ENCODE data around the gene IBA57. TPM values are rescaled to one million over a fixed set of nuclear protein-coding genes. Genes with fewer than 3 reads are reported as not detected.

IBA57 gene
- 3.2 TPM for polyA plus RNA-seq (2012; ENCODE audit: low read depth, missing spikeins)

GRCh38 chr1:228165372-228166169, at the start of gene IBA57:
IBA57 (plus strand) TSS chr1:228165804; CDS start chr1:228165817, 13 bp downstream.
- FAIRE-seq (peak; percentile 100), DNase-seq (ENCODE audit: insufficient read length, low spot score) (peak; percentile 98)
- peak; percentile 88 for TF ChIP-seq POLR2A (IDR thresholded peaks at IDR 0.05; ENCODE audit: low read depth, low read length)
- no peak; the same call in 1 of the 2 replicates for TF ChIP-seq POU2F2 (IDR thresholded peaks at IDR 0.05; ENCODE audit: low read depth, low read length)
- peak; percentile 91 for TF ChIP-seq POLR2AphosphoS5 (IDR thresholded peaks at IDR 0.05; ENCODE audit: low read depth, low read length)
- TF ChIP-seq PAX5 (IDR thresholded peaks at IDR 0.05; ENCODE audit: insufficient read depth, low read length, severe bottlenecking): peak; percentile 21
- 0 out of 2 replicates have a peak, but pooled peaks have one; percentile 8 for TF ChIP-seq SPI1 (IDR thresholded peaks at IDR 0.05; ENCODE audit: low read depth, low read length)
- TF ChIP-seq TAF1 (IDR thresholded peaks at IDR 0.05; ENCODE audit: low read depth, low read length): peak; percentile 94

GRCh38 chr1:228117335-228117734, 48.3 kb upstream of the IBA57 start:
- FAIRE-seq (no peak), DNase-seq (ENCODE audit: insufficient read length, low spot score) (no peak)
- TF ChIP-seq PAX5 (IDR thresholded peaks at IDR 0.05; ENCODE audit: insufficient read depth, low read length, severe bottlenecking) (no peak), POLR2AphosphoS5 (IDR thresholded peaks at IDR 0.05; ENCODE audit: low read depth, low read length) (no peak), TAF1 (IDR thresholded peaks at IDR 0.05; ENCODE audit: low read depth, low read length) (no peak), POLR2A (IDR thresholded peaks at IDR 0.05; ENCODE audit: low read depth, low read length) (no peak), SPI1 (IDR thresholded peaks at IDR 0.05; ENCODE audit: low read depth, low read length) (no peak)

- TF ChIP-seq POLR2AphosphoS5 (IDR thresholded peaks at IDR 0.05; ENCODE audit: low read depth, low read length): no peak
- no peak for TF ChIP-seq SPI1 (IDR thresholded peaks at IDR 0.05; ENCODE audit: low read depth, low read length)
- no peak for TF ChIP-seq POLR2A (IDR thresholded peaks at IDR 0.05; ENCODE audit: low read depth, low read length)
- no peak for TF ChIP-seq TAF1 (IDR thresholded peaks at IDR 0.05; ENCODE audit: low read depth, low read length)
- no peak for FAIRE-seq
- DNase-seq (ENCODE audit: insufficient read length, low spot score): no peak
Observed at GRCh38 chr1:228118040-228118439, 47.6 kb upstream of the IBA57 start.

- TF ChIP-seq PAX5 (IDR thresholded peaks at IDR 0.05; ENCODE audit: insufficient read depth, low read length, severe bottlenecking) (no peak), TAF1 (IDR thresholded peaks at IDR 0.05; ENCODE audit: low read depth, low read length) (no peak), POLR2AphosphoS5 (IDR thresholded peaks at IDR 0.05; ENCODE audit: low read depth, low read length) (no peak), SPI1 (IDR thresholded peaks at IDR 0.05; ENCODE audit: low read depth, low read length) (no peak), POLR2A (IDR thresholded peaks at IDR 0.05; ENCODE audit: low read depth, low read length) (no peak), POU2F2 (IDR thresholded peaks at IDR 0.05; ENCODE audit: low read depth, low read length) (no peak)
- FAIRE-seq: no peak
Observed at GRCh38 chr1:228120351-228120750, 45.3 kb upstream of the IBA57 start.

GRCh38 chr1:228120857-228121489, 44.6 kb upstream of the IBA57 start:
- peak; percentile 60 for TF ChIP-seq SPI1 (IDR thresholded peaks at IDR 0.05; ENCODE audit: low read depth, low read length)
- TF ChIP-seq POLR2AphosphoS5 (IDR thresholded peaks at IDR 0.05; ENCODE audit: low read depth, low read length): no peak
- FAIRE-seq (peak; percentile 43), DNase-seq (ENCODE audit: insufficient read length, low spot score) (no peak)

More at GRCh38 chr1:228120351-228120750, 45.3 kb upstream of the IBA57 start:
- DNase-seq (ENCODE audit: insufficient read length, low spot score): no peak

GRCh38 chr1:228122921-228123441, 42.6 kb upstream of the IBA57 start:
- TF ChIP-seq PAX5 (IDR thresholded peaks at IDR 0.05; ENCODE audit: insufficient read depth, low read length, severe bottlenecking): no peak
- no peak for TF ChIP-seq TAF1 (IDR thresholded peaks at IDR 0.05; ENCODE audit: low read depth, low read length)
- TF ChIP-seq POLR2AphosphoS5 (IDR thresholded peaks at IDR 0.05; ENCODE audit: low read depth, low read length): no peak
- TF ChIP-seq SPI1 (IDR thresholded peaks at IDR 0.05; ENCODE audit: low read depth, low read length): no peak
- TF ChIP-seq POU2F2 (IDR thresholded peaks at IDR 0.05; ENCODE audit: low read depth, low read length): no peak
- TF ChIP-seq POLR2A (IDR thresholded peaks at IDR 0.05; ENCODE audit: low read depth, low read length): no peak
- DNase-seq (ENCODE audit: insufficient read length, low spot score) (no peak), FAIRE-seq (no peak)

- no peak for TF ChIP-seq POU2F2 (IDR thresholded peaks at IDR 0.05; ENCODE audit: low read depth, low read length)
- TF ChIP-seq TAF1 (IDR thresholded peaks at IDR 0.05; ENCODE audit: low read depth, low read length): no peak
- no peak for TF ChIP-seq POLR2AphosphoS5 (IDR thresholded peaks at IDR 0.05; ENCODE audit: low read depth, low read length)
- no peak for TF ChIP-seq POLR2A (IDR thresholded peaks at IDR 0.05; ENCODE audit: low read depth, low read length)
- TF ChIP-seq PAX5 (IDR thresholded peaks at IDR 0.05; ENCODE audit: insufficient read depth, low read length, severe bottlenecking): no peak
- no peak for TF ChIP-seq SPI1 (IDR thresholded peaks at IDR 0.05; ENCODE audit: low read depth, low read length)
- FAIRE-seq: no peak
Observed at GRCh38 chr1:228123505-228123904, 42.1 kb upstream of the IBA57 start.

GRCh38 chr1:228125185-228125584, 40.4 kb upstream of the IBA57 start:
- DNase-seq (ENCODE audit: insufficient read length, low spot score) (no peak), FAIRE-seq (peak; percentile 38)
- TF ChIP-seq SPI1 (IDR thresholded peaks at IDR 0.05; ENCODE audit: low read depth, low read length) (no peak), TAF1 (IDR thresholded peaks at IDR 0.05; ENCODE audit: low read depth, low read length) (no peak), POLR2A (IDR thresholded peaks at IDR 0.05; ENCODE audit: low read depth, low read length) (no peak), POLR2AphosphoS5 (IDR thresholded peaks at IDR 0.05; ENCODE audit: low read depth, low read length) (no peak), POU2F2 (IDR thresholded peaks at IDR 0.05; ENCODE audit: low read depth, low read length) (no peak), PAX5 (IDR thresholded peaks at IDR 0.05; ENCODE audit: insufficient read depth, low read length, severe bottlenecking) (no peak)

More at GRCh38 chr1:228123505-228123904, 42.1 kb upstream of the IBA57 start:
- DNase-seq (ENCODE audit: insufficient read length, low spot score): no peak

GRCh38 chr1:228131766-228132165, 33.8 kb upstream of the IBA57 start:
- TF ChIP-seq POLR2A (IDR thresholded peaks at IDR 0.05; ENCODE audit: low read depth, low read length) (no peak), PAX5 (IDR thresholded peaks at IDR 0.05; ENCODE audit: insufficient read depth, low read length, severe bottlenecking) (no peak), POLR2AphosphoS5 (IDR thresholded peaks at IDR 0.05; ENCODE audit: low read depth, low read length) (no peak), TAF1 (IDR thresholded peaks at IDR 0.05; ENCODE audit: low read depth, low read length) (no peak), SPI1 (IDR thresholded peaks at IDR 0.05; ENCODE audit: low read depth, low read length) (no peak), POU2F2 (IDR thresholded peaks at IDR 0.05; ENCODE audit: low read depth, low read length) (no peak)
- FAIRE-seq (no peak), DNase-seq (ENCODE audit: insufficient read length, low spot score) (no peak)

Measured in GM12891 (cell line).